CD4-positive, alpha-beta T cell treated with Interleukin-10 for 1 hour (primary cell): ENCODE results near the gene FANCI.

Experiments
- DNase-seq: peaks from one replicate; pipeline ENCODE4 v3.0.0-alpha.2; 2020

FANCI gene

GRCh38 chr15:89243691-89244573, at the start of gene FANCI:
TSS of gene FANCI (plus strand) at chr15:89243979. CDS start at chr15:89247648, 3,669 bp downstream.
- DNase-seq: peak; percentile 97

- DNase-seq: no peak
Measured at GRCh38 chr15:89194608-89195007, 49.2 kb upstream of the FANCI start.

GRCh38 chr15:89195836-89196235, 47.9 kb upstream of the FANCI start:
- DNase-seq: no peak

- no peak for DNase-seq
Measured at GRCh38 chr15:89196241-89196640, 47.5 kb upstream of the FANCI start.

- DNase-seq: no peak
Measured at GRCh38 chr15:89196994-89197393, 46.8 kb upstream of the FANCI start.

GRCh38 chr15:89197503-89197971, 46.2 kb upstream of the FANCI start:
- no peak for DNase-seq

GRCh38 chr15:89198196-89198595, 45.6 kb upstream of the FANCI start:
- no peak for DNase-seq

- no peak for DNase-seq
Measured at GRCh38 chr15:89198934-89199333, 44.8 kb upstream of the FANCI start.

- DNase-seq: no peak
Measured at GRCh38 chr15:89199746-89200145, 44.0 kb upstream of the FANCI start.

GRCh38 chr15:89200182-89200581, 43.6 kb upstream of the FANCI start:
- no peak for DNase-seq

- DNase-seq: no peak
Measured at GRCh38 chr15:89201465-89202005, 42.2 kb upstream of the FANCI start.

- DNase-seq: peak; percentile 14
Measured at GRCh38 chr15:89203705-89204273, 40.0 kb upstream of the FANCI start.

GRCh38 chr15:89205991-89206585, 37.7 kb upstream of the FANCI start:
- no peak for DNase-seq

GRCh38 chr15:89206908-89207331, 36.9 kb upstream of the FANCI start:
- peak; percentile 71 for DNase-seq

- no peak for DNase-seq
Measured at GRCh38 chr15:89208256-89208655, 35.5 kb upstream of the FANCI start.

GRCh38 chr15:89209057-89209456, 34.7 kb upstream of the FANCI start:
- no peak for DNase-seq

- DNase-seq: no peak
Measured at GRCh38 chr15:89211678-89212170, 32.1 kb upstream of the FANCI start.

GRCh38 chr15:89215627-89216026, 28.2 kb upstream of the FANCI start:
- no peak for DNase-seq

- DNase-seq: no peak
Measured at GRCh38 chr15:89217031-89217430, 26.7 kb upstream of the FANCI start.

- no peak for DNase-seq
Measured at GRCh38 chr15:89217686-89218376, 25.9 kb upstream of the FANCI start.

GRCh38 chr15:89218531-89218930, 25.2 kb upstream of the FANCI start:
- DNase-seq: no peak

GRCh38 chr15:89221543-89221942, 22.2 kb upstream of the FANCI start, which contains the start of gene RLBP1:
TSS of gene RLBP1 (minus strand) at chr15:89221579. CDS start at chr15:89218975, 2,604 bp downstream.
- DNase-seq: no peak

GRCh38 chr15:89225588-89225987, 18.2 kb upstream of the FANCI start:
- no peak for DNase-seq
